ENCODE results near the gene ARMH4. TPM values are rescaled to one million over a fixed set of nuclear protein-coding genes. Genes with fewer than 3 reads are reported as not detected.

Gene ARMH4
- polyA plus RNA-seq, 3 donors, result 0.07 TPM; not detected in 2

- Histone ChIP-seq H3K9me3 (replicated peaks in 1 of 2; ENCODE audit: control insufficient read depth in 1 of 2, insufficient read depth in 1 of 2, low read length in 2 of 2) (no peaks in the 10 kb centered on the region), H3K4me1 (ENCODE audit: control insufficient read depth in 1 of 2, insufficient read depth in 2 of 2, low read length in 2 of 2) (no peaks in the 10 kb centered on the region), H3K9ac (ENCODE audit: insufficient read depth, low read length, poor library complexity, severe bottlenecking) (no peak overlapping the region), H3K27me3 (ENCODE audit: control insufficient read depth in 2 of 2, insufficient read depth in 2 of 2, low read length in 2 of 2) (no peaks in the 10 kb centered on the region), H4K20me1 (ENCODE audit: insufficient read depth, low read length) (no peaks in the 10 kb centered on the region), H3K4me2 (replicated peaks; ENCODE audit: extremely low read depth, low read length, poor library complexity, severe bottlenecking) (no peak overlapping the region), H3K79me2 (ENCODE audit: insufficient read depth, low read length) (no peaks in the 10 kb centered on the region), H3K4me3 (replicated peaks in 1 of 3; ENCODE audit: low read depth in 2 of 3, low read length in 3 of 3) (no peak overlapping the region), H3K36me3 (replicated peaks in 1 of 2; ENCODE audit: control insufficient read depth in 1 of 2, insufficient read depth in 2 of 2, low read length in 2 of 2) (no peaks in the 10 kb centered on the region), H2AFZ (ENCODE audit: insufficient read depth, low read depth, low read length, poor library complexity, severe bottlenecking) (no peak overlapping the region), H3K27ac (ENCODE audit: low read depth in 1 of 2, low read length in 2 of 2) (no peak overlapping the region)
- DNase-seq, result no peak
- Mint-ChIP-seq H3K36me3 (no peaks in the 10 kb centered on the region), H3K4me3 (no peak overlapping the region), H3K9me3 (no peaks in the 10 kb centered on the region), H3K4me1 (peaks cover 9% of the 10 kb centered on the region), H3K27me3 (ENCODE audit: low read depth in 3 of 3) (no peaks in the 10 kb centered on the region), H3K27ac (no peak overlapping the region)
- WGBS (ENCODE audit: insufficient coverage), result 57% methylated on average over 9 of the region's 10 CpGs
- intact Hi-C loops (cut with micrococcal nuclease), result no loop called here
- TF ChIP-seq CTCF (IDR thresholded peaks at IDR 0.05), result no peak
Observed at GRCh38 chr14:58138031-58138713, 13.8 kb downstream of the ARMH4 start.

DNA sequence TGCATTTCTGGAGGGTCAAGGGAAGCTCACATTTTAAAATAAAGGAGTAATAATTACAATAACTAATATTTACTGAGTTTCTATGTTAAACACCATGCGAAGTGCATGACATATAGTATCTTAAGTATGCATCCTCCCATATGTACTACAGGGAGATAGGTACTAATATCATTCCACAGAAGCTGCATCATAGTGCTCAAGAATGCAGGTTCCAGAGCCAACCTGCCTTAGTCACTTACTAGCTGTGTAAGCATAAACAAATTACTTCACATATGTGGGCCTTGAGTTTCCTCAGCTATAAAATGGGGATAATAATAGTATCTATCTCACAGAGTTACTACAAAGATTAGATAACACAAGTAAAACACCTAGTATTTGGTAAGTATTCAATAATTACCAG, 18.3 kb downstream of the ARMH4 start:
- WGBS (ENCODE audit: insufficient coverage), result no CpG with 5 or more reads among the region's 1 CpG
- Histone ChIP-seq H3K36me3 (replicated peaks in 1 of 2; ENCODE audit: control insufficient read depth in 1 of 2, insufficient read depth in 2 of 2, low read length in 2 of 2) (no peaks in the 10 kb centered on the region), H3K9me3 (replicated peaks in 1 of 2; ENCODE audit: control insufficient read depth in 1 of 2, insufficient read depth in 1 of 2, low read length in 2 of 2) (no peaks in the 10 kb centered on the region), H4K20me1 (ENCODE audit: insufficient read depth, low read length) (no peaks in the 10 kb centered on the region), H3K27me3 (ENCODE audit: control insufficient read depth in 2 of 2, insufficient read depth in 2 of 2, low read length in 2 of 2) (no peaks in the 10 kb centered on the region), H3K4me3 (replicated peaks in 1 of 3; ENCODE audit: low read depth in 2 of 3, low read length in 3 of 3) (no peak overlapping the region), H3K79me2 (ENCODE audit: insufficient read depth, low read length) (no peaks in the 10 kb centered on the region), H2AFZ (ENCODE audit: insufficient read depth, low read depth, low read length, poor library complexity, severe bottlenecking) (no peak overlapping the region), H3K27ac (ENCODE audit: low read depth in 1 of 2, low read length in 2 of 2) (no peak overlapping the region), H3K4me2 (replicated peaks; ENCODE audit: extremely low read depth, low read length, poor library complexity, severe bottlenecking) (no peak overlapping the region), H3K9ac (ENCODE audit: insufficient read depth, low read length, poor library complexity, severe bottlenecking) (no peak overlapping the region), H3K4me1 (ENCODE audit: control insufficient read depth in 1 of 2, insufficient read depth in 2 of 2, low read length in 2 of 2) (no peaks in the 10 kb centered on the region)
- no peak for DNase-seq
- no peaks in the 10 kb centered on the region for H3K36me3 Mint-ChIP-seq
- H3K27ac Mint-ChIP-seq, result no peak overlapping the region
- no peak for TF ChIP-seq CTCF (IDR thresholded peaks at IDR 0.05)
- H3K4me1 Mint-ChIP-seq, result peaks cover 3% of the 10 kb centered on the region
- intact Hi-C loops (cut with micrococcal nuclease), result no loop called here
- H3K27me3 Mint-ChIP-seq (ENCODE audit: low read depth in 3 of 3), result no peaks in the 10 kb centered on the region
- H3K4me3 Mint-ChIP-seq, result no peak overlapping the region
- H3K9me3 Mint-ChIP-seq, result no peaks in the 10 kb centered on the region

All from CD14-positive monocyte (primary cell).